Measurements from ENCODE around the gene DOK1.
A peak's percentile ranks its signal among the peaks of the same experiment; 100 is the strongest.

DOK1 gene

DNA sequence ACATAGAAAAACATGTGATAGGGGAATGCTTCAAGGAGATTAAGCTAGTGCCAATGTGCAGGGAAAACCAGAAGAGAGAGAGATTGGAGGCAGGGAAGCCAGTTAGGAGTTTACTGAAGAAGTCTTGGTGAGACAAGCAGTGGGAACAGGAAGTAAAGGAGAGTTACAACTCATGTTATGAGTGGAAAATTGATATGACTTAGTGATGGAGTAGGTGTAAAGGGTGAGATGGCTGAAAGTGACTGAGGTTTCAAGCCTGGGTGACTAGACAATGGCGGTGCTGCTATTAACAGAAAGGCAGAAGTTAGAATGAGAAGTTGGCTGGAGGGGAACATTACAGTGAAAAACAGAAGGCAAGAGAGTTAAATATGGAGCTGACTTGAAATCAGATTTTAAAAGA lies 16.5 kb downstream of the DOK1 start:
- no peak for FAIRE-seq

DNA sequence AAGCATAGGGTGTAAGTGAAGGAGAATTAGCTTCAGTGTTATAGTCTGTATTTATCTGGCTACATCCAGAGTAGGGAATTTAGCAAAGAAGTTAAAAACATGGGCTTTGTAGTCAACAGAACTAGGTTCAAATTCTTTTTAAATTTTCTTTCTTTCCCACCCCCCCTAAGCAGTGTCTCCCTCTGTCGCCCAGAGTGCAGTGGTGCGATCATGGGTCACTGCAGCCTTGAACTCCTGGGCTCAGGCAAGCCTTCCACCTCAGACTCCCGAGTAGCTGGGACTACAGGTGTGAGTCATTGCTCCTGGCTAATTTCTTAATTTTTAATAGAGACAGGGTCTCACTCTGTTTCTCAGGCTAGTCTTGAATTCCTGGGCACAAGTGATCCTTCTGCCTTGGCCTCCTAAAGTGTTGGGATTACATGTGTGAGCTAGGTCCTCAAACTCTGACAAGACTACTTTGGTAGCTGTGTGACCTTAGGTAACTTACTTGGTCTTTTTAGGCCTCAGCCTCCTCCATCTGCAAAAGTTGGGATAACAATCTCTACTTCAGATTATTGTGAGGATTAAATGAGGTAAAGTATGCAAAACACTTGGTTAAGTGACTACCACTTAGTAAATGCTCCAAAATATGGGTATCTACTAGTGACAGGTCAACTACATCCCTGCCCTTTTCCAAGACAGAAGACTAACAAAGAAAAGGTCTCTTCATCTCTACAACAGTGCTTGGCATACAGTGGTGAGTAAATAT lies 17.8 kb downstream of the DOK1 start:
- no peak for FAIRE-seq

DNA sequence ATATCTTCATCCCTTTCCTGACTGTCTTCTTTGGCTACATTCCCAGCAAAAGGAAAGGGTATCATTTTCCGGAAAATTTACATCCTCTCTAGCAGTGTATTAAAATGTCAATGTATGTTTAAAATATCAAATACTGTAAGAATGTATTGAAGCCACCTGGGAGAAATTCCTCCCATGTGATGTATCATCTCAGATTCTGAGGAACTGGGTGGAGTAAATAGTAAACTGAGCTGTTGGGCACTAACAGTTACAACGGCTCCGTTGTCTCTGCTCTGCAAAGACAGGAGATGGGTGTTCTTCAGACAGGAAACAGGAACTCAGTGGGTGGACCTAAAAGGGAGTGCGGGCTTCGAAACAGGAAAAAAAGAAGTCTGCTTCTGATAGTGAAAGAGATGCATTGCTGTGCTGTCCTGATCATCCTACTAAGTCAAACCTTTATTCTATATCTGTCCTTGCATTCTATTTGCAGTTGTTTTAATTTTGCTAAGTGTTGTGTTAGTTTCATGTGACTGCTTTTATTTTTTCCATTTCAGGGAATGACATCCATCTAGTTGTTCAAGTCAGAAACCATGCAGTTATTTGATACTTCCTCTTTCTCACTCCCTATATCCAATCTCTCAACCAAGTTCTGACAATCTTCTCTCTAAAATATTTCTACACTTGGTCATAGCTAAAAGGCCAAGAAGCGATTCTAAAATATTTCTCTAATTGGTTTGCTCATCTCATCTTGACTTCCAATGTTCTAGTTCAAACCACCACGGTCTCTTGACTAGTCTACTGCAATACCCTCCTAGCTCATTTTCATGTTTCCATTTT lies 19.4 kb downstream of the DOK1 start:
- peak; percentile 100 for FAIRE-seq

DNA sequence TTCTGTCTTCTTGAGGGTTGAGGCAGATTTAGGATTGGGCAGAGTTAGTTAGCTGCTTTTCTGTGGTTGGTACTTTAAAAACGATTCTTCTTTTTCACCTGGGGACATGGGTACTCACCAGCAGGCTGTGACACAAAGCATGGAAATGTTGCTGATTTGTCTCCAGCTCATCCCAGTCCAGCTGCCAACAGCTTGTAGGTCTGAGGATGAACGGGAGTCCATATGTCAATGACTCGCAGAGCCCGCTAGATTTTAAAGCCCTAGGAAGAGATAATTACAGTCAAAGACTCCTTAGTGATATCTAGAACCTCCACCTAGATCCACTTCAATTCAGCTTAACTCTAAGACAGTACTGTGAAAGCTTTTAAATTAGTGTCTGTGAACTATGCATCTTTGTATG lies 20.8 kb downstream of the DOK1 start:
- no peak for FAIRE-seq

DNA sequence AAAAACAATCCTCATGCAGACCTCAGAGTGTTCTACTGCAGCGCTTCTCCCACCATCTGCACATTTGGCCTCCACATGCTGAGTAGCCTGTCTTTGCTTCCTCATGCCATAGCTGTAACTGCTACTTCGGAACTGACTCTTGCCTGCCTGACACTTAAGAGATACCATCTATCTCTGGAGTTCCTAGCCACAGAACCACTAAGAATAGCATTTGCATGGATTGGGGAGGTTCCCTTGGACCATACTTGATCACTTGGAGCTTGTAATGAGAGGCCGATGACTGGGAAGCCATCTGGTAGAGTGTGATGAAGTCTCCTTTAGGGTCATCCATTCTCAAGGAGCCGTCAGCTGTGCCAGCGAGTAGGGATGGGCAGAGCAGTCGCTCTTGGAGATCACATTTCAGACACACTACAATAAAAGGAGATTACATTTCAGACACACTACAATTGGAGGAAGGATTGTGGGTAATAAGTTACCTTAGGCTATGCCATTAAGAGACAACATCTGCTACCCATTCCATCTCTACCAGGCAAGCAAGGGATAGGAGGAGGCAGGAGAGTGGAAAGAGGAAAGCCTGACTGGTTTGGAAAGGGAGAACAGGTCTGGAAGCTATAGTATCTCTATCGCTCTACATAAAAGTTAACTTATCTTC lies 21.8 kb downstream of the DOK1 start:
- no peak for FAIRE-seq

DNA sequence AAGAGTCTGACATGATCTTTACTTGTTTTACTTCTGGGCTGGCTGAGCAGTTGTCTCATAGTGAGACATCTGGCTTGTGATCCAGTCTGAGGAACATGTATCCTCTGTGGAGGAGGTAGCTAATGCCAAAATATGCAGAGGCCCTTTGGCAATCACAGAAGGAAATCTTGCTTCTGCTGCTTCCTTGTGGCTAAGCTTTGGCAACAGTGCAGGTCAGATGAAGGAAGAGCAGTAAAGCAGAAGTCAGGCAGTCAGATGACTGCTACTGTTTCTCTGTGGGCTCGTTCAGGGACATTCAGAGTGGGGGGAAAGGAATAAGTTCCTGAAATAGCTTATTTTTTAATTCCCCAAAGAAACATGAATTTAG lies 22.3 kb downstream of the DOK1 start:
- FAIRE-seq, result peak; percentile 77

DNA sequence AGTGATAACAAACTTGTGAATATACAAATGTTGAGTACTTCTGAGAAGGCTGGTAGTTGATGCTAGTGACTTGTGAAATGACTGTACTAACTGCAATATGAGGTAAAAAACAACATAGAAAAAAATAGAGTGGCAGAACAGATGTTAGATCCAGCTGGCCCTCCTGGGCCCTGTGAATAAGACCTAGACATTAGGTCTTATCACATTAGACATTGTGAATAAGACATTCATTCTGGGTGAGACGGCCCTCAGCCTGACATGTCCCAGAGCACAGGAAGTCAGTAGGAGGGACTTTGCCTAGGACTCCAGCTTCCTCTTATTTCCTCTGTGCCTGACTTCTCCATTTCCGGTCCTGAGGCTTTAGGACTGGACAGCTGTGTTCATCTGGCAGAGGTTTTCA lies 22.9 kb downstream of the DOK1 start:
- no peak for FAIRE-seq

DNA sequence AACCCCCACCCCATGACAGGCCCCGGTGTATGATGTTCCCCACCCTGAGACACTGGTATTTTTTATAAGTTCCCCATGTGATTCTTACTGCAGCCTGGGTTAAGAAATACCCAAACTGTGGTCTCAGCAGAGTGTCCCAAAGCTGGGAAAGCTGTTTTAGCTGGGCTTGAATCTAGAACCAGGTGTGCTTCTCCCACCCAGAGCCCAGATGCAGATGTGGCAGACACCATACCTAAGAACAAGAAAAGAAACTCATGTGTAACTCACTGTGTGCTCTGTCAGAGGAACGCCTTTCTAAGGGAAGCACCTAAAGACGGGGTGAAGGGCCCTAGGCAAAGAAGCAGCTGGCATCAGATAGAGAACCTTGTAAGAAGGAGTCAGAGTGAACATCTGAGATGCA lies 23.9 kb downstream of the DOK1 start:
- FAIRE-seq, result no peak

DNA sequence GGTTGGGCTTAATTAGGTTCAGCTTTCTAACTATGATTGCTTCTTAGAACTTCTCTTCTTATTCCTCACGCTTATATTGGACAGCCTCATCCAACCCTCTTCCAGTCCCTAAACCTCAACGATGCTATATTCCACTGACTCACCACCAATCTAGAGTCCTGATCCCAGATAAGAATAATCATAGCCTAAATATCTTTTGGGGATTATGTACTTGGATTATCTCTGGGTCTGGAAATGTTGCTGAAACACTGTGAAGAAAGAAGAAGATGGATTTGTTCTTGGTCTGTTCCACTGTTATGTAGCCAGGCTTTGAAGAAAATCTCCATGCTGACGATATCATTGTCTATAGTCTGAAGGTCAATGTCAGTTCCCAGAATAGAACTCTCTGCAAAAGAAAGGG lies 26.9 kb downstream of the DOK1 start:
- FAIRE-seq, result no peak

DNA sequence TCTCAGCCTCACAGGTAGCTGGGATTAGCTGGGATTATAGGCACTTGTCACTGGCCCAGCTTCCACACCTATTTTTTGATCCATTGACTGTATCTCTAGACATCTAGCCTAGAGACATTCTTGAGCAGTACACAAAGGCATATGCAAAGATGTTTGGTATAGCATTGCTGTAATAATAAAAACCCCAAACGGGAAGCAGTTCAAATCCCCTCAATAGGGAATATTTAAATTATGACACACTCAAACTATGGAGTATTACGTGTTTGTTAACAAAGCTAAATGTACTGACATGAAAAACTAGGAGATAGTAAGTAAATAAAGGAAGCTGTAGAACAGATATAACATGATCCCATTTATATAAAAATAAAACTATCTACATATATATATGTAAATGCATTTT lies 27.7 kb downstream of the DOK1 start:
- FAIRE-seq, result no peak

DNA sequence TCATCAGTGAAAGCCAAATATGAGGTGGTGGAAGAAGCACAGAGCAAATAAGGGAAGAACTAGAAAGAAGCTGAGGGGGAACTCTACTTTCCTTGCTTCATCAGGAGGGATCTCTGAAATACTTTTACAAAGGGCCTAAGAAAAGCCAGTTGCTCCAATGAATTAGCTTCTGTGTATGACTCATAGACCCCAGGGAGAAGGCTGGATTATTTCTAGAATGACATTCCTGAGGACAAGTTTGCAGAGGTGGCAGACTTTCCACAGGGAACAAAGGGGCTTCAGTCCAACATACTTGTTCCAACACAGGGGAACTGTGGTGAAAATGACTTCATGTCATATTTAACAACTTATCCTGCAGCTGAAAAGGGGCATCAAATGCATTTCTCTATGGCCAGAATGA lies 29.0 kb downstream of the DOK1 start:
- FAIRE-seq, result peak; percentile 99

DNA sequence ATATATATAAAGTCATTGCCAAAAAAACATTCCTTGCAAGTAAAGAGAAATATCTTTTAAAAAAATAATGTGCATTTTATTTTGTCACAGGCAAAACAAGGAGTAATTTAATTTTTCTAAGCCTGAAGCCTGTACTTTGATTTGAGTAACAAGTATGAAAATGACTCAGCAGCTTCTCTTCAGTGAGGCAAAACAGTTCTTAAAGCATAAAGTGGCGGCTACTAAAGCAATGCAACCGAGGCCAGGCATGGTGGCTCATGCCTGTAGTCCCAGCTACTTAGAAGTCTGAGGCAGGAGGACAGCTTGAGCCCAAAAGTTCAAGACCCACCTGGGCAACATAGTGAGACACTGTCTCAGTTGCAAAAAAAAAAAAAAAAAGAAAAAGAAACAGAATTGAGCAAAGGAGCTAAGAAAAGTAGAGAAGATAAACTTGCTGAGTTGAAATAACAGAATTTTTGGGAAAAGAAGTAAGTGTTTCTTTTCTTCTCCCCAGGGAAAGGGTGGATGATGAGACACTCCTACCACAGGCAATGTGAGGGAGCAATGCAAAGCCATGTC lies 29.6 kb downstream of the DOK1 start:
- peak; percentile 61 for FAIRE-seq

DNA sequence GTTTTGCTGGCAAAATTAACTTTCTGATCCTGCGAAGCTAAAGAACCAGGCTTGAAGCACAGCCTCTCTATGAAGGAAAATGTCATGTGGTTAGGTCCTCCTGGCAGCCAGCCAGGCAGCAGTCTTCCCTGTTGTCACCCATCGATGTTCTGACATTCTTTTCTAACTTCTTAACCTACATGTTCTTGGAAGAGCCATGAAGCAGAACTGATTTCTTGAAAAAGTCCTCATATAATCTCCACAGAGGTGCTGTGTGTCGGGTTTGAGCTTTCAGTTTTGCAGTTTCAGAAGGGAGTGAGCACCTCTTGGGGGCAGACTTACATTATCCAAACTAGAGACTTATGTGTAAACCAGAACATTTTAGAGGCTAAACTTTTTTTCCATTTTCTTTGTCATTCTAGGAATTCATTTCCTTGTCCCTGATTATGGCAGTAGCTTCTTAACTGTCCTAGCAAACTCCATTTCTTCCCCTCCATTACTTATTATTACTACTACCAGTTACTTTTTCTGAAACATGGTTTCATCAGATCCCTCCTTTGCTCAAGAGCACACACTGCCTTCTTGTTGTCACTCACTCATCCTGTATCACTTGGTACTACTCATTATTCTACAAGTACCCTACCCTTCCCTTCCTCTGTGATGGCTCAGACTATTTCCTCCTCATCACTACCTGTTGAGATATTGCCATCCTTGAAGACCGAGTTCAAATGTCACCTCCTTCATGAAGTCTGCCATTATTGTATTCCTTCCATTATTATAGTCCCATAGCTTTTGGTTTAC lies 31.1 kb downstream of the DOK1 start:
- FAIRE-seq, result peak; percentile 82

DNA sequence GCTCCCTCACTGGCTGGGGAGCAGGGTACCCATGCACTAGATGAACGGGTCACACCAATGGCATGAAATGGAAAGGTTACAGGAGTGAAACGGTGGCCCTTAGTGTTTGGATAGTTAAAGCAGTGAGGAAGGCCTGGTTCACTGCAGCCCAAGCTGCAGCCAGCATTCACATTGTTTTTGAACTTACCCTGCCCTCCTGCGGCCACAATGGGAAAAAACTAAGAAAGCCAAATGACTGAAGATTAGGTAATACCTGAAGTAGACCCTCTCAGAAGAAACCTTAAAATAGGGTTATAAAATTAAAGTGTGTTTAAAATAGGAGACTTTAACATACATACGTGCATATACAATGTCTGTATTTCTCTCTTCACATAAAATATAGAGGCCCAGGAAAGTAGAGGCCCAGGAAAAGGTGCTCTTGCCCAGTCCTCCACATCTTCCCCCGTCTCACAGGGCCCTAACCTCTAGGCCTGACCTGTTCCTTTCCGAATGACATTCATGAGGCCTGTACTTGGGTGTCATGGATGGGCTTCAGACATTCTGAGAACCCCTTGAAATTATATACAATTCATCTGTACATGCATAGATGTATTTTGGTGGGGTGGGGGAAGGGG lies 33.3 kb downstream of the DOK1 start:
- peak; percentile 95 for FAIRE-seq

DNA sequence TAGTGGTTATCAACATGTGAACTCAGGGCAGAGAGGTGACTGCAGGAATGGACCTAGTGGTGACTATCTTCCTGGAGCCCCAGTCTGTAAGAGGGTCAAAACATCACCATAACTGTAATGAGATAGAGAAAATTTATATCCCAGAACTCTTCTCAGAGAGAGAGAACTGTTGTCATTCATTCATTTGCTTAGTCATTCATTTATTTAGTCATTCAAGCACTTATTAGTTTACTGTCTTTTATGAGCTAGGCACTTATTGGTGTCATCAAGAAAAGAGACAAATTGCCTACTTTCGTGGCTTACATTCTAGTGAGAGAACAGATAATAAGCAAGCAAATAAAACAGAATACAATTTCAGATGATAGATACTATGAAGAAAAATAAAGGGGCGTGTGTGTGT lies 34.1 kb downstream of the DOK1 start:
- FAIRE-seq, result no peak

DNA sequence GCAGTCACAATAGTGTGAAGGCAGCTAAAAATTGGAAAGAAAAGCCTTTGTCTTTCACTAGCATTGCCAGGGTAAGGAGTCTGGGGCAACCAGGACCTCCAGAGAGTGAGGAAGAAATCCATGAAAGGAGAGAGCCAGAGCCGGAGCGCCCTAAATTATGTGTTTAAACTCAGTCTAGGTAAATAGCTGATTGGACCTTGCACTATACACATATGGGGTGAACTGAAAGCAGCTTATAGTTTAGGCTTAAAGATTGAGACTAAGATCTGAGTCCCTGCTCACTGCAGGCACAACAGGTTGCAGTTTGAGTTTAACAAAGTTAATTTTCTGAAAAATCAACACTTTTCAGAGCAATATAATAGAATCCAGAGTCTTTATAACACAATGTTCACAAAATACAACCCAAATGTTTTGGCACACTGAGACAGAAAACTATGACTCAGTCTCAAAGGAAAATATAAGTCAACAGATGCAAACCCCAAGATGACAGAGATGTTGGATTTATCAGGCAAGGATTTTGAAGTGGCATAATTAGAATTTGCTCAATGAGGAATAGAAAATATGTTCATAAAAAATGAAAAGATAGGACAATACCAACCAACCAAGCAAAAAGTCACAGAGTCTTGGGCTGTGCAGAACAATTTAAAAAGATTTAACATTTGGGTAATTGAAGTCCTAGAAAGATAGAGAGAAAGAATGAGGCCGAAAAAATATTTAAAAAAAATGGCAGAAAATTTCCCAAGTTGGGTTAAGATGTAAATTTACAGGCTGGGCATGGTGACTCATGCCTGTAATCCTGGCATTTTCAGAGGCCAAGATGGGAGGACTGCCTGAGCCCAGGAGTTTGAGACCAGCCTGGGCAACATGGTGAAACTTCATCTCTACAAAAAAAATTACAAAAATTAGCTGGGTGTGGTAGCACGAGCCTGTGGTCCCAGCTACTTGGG lies 39.6 kb downstream of the DOK1 start:
- FAIRE-seq, result no peak

DNA sequence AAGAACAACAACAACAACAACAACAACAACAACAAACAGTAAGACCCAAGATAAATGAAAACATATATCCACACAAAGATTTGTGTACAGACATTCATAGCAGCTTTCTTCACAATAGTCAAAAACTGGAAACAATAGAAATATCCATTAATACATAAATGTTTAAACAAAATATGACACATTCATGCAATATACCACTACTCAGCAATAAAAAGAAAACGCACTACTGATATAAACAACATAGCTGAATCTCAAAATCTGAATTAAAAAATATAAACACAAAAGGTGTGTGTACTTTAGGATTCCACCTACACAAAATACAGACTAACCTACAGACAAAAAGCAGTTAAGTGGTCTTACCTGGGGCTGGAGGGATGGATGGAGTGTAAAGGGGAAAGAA lies 42.1 kb downstream of the DOK1 start:
- no peak for FAIRE-seq

DNA sequence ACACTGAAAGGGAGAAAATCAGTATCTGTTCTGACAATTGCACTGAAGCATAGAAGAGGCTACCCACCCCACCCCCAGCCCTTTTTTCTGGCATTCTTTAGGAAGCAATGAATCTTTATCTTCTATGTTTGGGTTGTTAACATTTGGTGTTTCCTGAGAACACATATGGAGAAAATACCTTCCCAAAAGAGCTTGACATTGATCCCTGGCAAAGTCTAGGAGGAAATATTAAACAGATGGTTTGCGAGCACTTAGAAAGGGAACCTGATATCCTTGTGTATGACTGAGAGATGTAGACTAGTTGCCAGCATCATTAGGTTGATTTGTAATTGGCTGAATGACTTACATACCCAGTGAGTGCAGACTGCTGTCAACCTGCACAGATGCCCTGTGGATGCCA lies 42.9 kb downstream of the DOK1 start:
- FAIRE-seq, result no peak

DNA sequence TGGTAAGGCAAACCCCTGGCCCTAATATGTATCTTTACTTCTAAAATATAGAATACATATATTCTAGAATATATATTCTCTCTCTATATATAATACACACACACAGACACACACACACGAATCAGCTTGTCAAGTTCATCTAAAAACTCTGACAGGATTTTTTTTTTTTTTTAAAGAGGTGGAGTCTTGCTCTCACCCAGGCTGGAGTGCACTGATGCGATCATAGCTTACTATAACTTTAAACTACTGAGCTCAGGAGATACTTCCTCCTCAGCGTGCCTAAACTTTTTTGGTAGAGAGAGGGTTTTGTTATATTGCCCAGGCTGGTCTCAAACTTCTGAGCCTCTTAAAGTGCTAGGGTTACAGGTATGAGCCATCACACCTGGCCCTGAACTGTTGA lies 45.2 kb downstream of the DOK1 start:
- no peak for FAIRE-seq

DNA sequence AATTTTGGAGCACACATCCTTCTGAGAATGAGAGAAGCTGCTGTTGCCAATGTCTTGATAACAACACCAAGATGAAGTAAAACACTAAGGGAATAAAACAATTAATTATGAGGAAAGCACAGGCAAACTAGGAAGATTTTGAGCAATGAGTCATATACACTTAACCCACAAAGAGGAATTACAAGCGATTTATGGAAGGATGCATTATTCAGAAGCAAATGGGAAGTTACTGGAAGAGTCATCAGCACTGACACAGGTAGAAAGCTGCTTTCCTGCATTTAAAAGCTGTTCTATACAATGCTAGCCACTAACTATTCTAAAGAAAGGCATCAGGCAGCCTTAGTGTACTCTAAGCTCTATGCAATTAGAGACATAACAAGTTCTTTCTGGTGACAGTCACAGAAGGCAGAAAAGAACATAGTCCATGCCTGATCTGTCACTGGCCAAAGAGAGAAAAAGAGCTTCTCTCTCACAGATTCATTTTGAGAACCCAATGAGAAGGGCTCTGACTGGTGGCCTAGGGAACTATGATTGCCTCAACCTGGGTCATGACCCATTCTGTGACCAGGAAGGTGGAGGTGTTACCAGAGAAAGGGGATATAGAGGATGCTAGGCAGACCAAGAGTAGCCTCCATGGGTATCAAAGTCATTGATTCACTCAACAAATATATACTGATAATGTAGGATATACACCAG lies 48.2 kb downstream of the DOK1 start:
- FAIRE-seq, result no peak

All from A204.1 (cell line).